ENCODE data around the gene SFI1.
A peak's percentile ranks its signal among the peaks of the same experiment; 100 is the strongest.
"Not testable (repeated sequence)": the region's sequence is repeated elsewhere in the genome, so short reads cannot be mapped to it uniquely, and the experiment has no call there.

Gene SFI1

GRCh38 chr22:31637891-31638618 lies 141.7 kb downstream of the SFI1 start:
- DNase-seq: no peak

GRCh38 chr22:31639436-31640039 lies 143.2 kb downstream of the SFI1 start:
- DNase-seq: no peak

- DNase-seq: no peak
Observed at GRCh38 chr22:31646186-31647019, 150.1 kb downstream of the SFI1 start.

GRCh38 chr22:31647066-31647465 lies 150.7 kb downstream of the SFI1 start:
- no peak for DNase-seq

GRCh38 chr22:31647523-31648320 lies 151.4 kb downstream of the SFI1 start:
- no peak for DNase-seq

GRCh38 chr22:31650391-31650790 lies 154.1 kb downstream of the SFI1 start:
- DNase-seq: no peak

- no peak for DNase-seq
Observed at GRCh38 chr22:31651664-31652063, 155.3 kb downstream of the SFI1 start.

- DNase-seq: no peak
Observed at GRCh38 chr22:31652088-31652487, 155.8 kb downstream of the SFI1 start.

GRCh38 chr22:31652911-31653684 lies 156.8 kb downstream of the SFI1 start:
- DNase-seq: no peak

GRCh38 chr22:31653944-31654343 lies 157.6 kb downstream of the SFI1 start:
- no peak for DNase-seq

- DNase-seq: no peak
Observed at GRCh38 chr22:31654408-31654807, 158.1 kb downstream of the SFI1 start.

GRCh38 chr22:31659246-31659645 lies 162.9 kb downstream of the SFI1 start:
- no peak for DNase-seq

GRCh38 chr22:31660860-31661341 lies 164.6 kb downstream of the SFI1 start:
- DNase-seq: not testable (repeated sequence)

GRCh38 chr22:31661851-31662667 lies 165.7 kb downstream of the SFI1 start, which contains the start of gene PISD:
PISD (minus strand) TSS chr22:31662215; CDS start chr22:31662208, 7 bp downstream.
- peak; percentile 91 for DNase-seq

- DNase-seq: no peak
Observed at GRCh38 chr22:31662668-31663037, 166.3 kb downstream of the SFI1 start.

Measured in NCI-H1105 treated with DMSO at 0.1 percent for 48 hours (cell line).